A549 treated with CpdA at 1 μM for 4 hours (cell line): ENCODE data around the gene SLC22A15. TPM values are rescaled to one million over a fixed set of nuclear protein-coding genes. Genes with fewer than 3 reads are reported as not detected.

ENCODE experiments used
- total RNA-seq: library from RNA; stranded (reverse); fragments of 200-300 nt; extraction: Qiagen RNA extraction; gene quantifications from 5 replicates; pipeline ENCODE4 v1.2.3, GENCODE V29; 2022; ENCODE audit warnings: low read depth

Gene SLC22A15
- 0.49 to 0.73 TPM (median 0.61 TPM) in 5 replicates for total RNA-seq

DNA sequence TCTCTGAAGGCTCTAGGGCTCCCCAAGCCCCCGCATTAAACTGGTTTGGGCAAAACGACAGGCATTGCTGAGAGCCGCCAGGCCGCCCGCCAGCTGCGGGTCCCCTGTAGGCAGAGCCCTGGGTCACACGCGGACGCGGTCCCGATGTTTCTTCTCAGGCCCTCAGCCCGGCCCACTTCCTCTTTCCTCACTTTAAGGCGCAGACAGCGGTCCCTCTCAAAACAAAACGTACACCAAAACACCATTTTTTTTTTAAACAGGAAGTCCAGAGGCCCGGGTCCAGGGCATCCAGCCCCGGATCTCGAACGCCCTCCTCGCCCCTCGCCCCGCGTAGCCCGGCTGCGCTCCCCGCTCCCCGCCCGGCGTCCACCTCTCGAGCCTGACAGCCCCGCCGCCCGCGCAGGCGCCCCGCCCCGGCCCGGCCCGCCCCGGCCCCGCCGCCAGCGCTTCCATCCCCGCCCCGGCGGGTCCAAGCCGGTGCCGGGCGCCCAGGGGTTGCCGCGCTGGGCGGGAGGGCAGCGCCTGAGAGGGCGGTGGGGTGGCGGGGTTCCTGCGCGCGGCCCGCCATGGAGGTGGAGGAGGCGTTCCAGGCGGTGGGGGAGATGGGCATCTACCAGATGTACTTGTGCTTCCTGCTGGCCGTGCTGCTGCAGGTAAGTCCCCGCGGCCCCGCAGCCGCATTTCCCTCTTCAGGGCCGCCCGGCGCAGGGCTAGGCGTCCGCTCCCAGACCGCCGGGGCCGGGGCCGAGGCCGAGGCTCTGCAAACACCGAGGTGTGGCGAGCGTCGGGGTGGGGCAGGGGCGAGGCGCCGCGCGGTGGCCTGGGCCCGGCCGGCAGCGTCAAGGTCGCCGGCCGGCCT, at the start of gene SLC22A15:
SLC22A15 (plus strand) TSS at position 452 of the 859 bp plus-strand sequence; CDS start at position 567, 115 bp downstream.

DNA sequence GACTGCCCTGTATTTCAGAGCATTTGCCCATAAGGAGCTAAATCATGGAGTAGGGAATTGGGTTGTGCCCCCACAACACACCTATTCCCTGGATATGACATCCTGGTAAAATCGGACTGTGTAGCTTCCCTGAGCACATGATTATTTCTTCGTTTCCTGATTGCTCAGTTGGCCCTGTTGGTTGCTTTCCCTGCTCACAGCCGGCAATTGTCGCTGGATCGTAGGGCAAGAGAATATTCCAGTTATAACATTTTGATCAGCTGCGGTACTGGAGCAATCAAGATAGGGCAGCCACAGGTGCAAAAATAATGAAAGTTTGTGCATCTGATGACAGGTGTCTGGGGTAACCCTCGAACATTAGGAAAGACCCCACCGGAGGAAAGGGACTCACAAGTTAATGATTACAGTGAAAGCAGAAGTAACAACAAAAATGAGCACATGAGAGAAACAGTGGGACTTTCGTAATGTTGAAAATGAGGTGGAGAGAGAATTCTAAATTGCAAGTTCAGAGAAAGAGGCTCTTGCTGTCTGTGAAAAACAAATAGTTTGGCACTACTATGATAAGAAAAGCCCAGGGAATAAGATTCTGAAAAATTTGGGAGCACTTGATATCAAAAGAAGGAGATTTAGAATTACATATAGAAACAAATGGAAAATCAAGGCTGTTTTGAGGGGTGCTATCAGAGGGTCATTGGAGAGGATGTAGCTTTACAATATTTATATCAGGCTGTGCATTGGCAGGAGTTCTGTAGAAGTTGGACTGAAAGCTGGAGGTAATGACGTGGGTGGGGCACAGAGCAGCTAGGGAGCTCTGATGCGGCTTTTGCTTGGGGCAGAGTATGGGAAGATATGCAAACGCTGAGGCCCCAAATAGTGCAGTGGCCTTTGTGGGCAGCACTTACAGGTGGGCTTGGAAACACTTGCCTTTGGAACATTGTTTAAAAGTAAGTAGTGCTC, 134.5 kb downstream of the SLC22A15 start, which contains the start of gene MAB21L3:
MAB21L3 (plus strand) TSS at position 833 of the 957 bp plus-strand sequence. CDS start 1,217 bp downstream, outside the sequence.

Other genes starting within 250 kb of the SLC22A15 start
- gene CASQ2, start 207.8 kb upstream of the SLC22A15 start, total RNA-seq, result not detected in 5 replicates
- gene NHLH2, start 135.4 kb upstream of the SLC22A15 start, total RNA-seq, result not detected in 5 replicates
- gene MAB21L3, start 134.9 kb downstream of the SLC22A15 start, total RNA-seq, result 0.04 TPM in 1 of 5 replicates, not detected in the others